GM21786 (cell line): Measurements from ENCODE around the gene CRYZ.
"Not testable (repeated sequence)": the region's sequence is repeated elsewhere in the genome, so short reads cannot be mapped to it uniquely, and the experiment has no call there.

ENCODE experiments used
- ATAC-seq: cut with Tn5 transposase; IDR thresholded peaks from one replicate; pipeline ENCODE4 v1.9.1; 2021; ENCODE audit not compliant: unreplicated experiment

CRYZ gene, protein sequence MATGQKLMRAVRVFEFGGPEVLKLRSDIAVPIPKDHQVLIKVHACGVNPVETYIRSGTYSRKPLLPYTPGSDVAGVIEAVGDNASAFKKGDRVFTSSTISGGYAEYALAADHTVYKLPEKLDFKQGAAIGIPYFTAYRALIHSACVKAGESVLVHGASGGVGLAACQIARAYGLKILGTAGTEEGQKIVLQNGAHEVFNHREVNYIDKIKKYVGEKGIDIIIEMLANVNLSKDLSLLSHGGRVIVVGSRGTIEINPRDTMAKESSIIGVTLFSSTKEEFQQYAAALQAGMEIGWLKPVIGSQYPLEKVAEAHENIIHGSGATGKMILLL

DNA sequence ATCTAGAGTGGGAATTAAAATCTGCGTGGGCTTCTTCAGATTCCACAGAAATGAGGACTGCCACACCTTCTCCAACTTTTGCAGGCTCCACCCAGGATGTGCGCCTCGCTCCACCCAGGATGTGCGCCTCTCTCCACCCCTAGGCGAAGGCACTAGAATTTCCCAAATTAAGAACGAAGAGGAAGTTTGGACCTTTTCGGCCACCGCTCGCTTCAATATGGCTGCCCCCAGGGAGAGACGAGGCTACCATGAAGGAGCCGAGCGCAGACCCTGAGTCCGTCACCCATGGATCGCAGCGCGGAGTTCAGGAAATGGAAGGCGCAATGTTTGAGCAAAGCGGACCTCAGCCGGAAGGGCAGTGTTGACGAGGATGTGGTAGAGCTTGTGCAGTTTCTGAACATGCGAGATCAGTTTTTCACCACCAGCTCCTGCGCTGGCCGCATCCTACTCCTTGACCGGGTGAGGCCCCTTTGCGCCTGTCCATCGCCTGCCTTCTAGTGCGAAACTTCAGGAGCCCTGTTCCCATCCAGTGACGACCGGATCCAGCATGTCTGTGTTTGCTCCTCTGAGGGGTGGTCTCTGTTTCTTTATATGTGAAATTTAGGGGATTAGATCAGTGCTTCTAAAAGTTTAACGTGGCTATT is at the start of gene CRYZ, which contains the start of gene TYW3:
TSS of gene CRYZ (minus strand) at position 91 of the 644 bp plus-strand sequence. CDS start 8,229 bp downstream, outside the sequence.
TSS of gene TYW3 (plus strand) at position 193 of the 644 bp plus-strand sequence. CDS start at position 286, 93 bp downstream.
- peak; percentile 60 for ATAC-seq

DNA sequence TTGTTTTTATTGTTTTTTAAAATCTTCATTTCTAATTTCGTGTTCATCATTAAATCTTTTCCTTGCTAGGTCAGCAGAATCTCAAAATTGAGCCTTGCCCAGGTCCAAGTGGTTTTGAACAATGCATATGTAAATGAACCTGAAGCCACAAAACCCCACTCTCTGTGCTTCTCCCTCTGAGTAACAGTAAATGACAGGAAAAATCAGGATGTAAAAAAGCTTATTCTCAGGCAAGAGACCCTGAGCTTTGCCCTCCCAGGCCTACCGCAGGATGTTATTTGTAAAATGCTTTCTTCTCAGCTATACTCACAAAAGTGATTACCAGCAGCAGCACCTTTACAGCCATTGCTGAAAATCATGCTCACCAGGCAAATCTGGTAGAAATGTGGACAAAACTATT is 47.7 kb upstream of the CRYZ start:
- no peak for ATAC-seq

DNA sequence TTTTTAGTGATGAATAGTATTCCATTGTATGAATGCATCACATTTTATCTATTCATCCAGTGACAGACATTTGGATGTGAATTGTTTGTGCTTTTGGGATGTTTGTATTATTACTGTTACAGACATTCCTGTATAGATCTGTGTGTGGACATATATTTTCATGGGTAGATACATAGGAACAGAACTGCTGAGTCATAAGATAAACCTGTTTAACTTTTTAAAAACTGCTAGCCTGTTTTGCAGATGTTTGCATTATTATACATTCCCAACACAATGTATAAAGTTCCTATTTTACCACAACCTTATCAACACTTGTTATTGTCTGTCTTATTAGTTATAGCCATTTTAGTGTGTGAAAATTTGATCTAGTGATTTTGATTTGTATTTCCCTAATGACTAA is 46.9 kb upstream of the CRYZ start:
- ATAC-seq: no peak

DNA sequence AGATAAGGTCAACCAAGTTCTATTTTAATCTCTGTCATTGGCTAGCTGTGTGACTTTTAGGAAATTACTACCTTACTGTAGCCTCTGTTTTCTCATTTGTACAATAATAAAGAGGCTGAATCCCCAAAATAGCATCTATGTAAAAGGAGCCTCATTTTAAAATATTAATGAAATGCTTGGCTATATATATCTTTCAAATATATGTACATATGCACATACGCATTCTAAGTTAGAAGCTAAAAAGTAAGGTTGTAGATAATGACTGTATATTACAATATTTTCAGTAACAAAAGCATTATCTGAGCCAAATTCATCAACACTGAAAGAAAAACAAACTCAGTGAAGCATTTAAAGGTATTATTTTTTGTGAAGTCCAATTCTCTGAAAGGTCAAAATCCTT is 44.7 kb upstream of the CRYZ start:
- ATAC-seq: no peak

DNA sequence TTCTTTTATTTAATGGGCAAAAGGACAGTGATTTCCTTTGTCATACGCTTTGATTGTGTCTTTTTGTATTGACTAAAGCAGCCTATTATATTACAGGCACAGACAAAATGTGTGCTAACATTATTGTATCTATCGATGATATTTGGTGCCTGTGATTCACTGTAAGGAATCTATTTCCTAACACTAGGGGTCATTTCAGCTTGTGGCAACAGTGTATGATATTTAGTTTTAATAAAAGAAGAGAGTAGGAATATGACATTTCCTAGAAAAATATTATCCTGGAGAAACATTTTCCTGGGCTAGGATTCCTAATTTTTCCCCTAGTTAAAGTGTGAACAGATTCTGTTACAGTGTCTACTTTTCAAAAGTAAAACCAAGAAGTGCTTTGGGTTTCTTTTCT is 42.9 kb upstream of the CRYZ start:
- no peak for ATAC-seq

DNA sequence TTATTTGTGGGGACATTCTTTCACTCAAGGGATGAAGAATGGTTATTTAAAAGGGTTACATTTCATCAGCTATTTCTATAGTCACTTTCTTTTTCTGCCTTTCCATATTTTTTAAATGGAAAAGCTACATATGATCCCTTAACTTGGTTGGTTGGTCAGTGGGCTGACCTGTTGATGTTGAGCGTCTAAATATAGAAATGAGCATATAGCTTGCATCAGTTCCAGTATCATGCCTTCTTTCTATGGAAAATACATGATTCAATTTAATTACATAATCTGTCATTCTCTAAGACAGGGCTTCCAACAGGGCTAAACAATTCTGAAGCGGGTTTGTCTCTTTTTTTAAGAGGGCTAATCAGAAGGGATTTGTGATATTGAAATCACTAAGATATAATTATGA is 40.7 kb upstream of the CRYZ start:
- ATAC-seq: no peak

DNA sequence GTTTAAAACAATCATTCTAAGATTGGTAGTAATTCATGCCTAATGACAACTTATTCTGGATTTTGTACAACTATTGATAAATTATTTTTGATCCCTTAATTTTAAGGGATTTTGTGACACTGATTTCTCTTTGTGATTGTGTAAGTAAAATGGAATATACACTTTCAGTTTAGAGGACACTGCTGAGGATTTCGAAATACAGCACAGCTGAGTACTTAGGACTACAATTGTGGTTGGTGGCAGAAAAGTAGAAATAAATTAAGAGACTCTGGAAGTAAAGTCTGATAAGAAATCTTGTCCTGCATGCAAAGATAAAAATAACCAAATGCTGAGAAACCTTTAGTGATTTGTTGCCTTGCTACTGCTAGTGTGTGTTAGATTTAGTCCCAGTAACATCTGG is 40.1 kb upstream of the CRYZ start:
- ATAC-seq: no peak

DNA sequence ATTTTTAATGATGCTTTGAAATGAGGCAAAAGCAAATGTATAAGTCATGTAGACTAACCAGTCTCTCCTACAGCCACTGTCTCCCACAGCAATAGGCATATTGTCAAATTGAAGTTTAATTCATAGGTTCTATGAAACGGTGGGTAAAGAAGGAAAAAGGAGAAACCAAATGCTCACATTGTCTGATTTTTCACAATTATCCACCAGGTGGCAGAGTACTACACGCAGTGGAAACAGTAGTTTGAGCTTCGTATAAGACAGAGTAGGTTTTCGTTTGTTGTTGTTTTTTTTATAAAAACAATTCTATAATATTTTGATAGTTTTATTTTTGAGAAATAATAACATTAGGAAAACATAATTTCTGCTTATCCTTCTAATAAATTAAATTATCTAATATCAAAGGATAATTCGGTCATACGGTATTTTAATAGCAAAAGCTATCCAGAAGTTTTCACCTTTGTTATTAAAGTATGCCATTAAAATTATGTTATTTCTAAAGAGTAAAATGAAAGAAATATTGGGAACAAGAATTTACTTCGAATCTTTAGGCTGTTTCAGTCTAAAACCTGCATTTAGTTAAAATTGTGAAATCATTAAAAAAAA is 39.2 kb upstream of the CRYZ start:
- ATAC-seq: peak; percentile 76

DNA sequence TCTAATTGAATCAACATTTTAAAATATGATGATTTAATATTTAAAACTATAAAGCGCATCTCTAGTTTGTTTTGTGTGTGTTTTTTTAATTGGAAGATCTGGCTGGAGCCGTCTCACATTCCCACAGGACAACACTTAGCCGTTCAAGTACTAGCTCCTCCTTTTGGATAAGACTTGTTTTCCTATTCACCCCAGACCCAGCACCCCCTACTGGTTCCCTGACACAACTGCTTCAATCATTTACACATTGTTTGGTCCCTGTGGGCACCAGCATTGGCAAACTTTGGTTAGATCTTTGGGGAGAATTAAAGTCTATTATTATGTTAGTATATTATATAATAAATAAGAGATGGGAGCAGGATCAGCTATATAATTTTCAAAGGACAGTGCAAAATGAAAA is 34.6 kb upstream of the CRYZ start:
- ATAC-seq: peak; percentile 39

DNA sequence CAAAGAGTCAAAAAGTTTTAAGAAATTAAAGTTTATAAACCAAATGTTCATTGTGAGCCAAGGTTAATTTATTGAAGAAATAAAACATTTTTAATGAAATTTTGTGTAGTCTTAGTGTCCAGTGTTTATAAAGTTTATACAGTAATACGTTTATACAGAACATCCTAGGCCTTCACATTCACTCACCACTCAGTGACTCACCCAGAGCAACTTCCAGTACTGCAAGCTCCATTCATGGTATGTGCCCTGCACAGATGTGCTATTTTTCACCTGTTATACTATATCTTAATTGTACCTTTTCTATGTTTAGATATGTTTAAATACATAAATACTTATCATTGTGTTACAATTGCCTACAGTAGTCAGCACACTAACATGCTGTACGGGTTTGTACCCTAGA is 33.7 kb upstream of the CRYZ start:
- ATAC-seq: no peak

DNA sequence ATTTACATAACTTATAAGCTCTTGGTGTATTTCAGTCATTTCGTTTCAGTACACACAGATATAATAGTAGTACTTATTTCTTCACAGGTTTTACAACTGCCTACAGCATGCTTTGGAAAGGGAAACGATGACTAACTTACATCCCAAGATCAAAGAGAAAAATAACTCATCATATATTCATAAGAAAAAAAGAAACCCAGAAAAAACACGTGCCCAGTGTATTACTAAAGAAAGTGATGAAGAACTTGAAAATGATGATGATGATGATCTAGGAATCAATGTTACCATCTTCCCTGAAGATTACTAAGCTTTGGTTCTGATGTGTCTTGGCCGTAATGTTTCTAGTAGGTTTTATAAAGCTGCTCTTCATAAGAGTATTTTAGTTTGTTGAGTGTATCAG is 31.0 kb upstream of the CRYZ start:
- no peak for ATAC-seq

DNA sequence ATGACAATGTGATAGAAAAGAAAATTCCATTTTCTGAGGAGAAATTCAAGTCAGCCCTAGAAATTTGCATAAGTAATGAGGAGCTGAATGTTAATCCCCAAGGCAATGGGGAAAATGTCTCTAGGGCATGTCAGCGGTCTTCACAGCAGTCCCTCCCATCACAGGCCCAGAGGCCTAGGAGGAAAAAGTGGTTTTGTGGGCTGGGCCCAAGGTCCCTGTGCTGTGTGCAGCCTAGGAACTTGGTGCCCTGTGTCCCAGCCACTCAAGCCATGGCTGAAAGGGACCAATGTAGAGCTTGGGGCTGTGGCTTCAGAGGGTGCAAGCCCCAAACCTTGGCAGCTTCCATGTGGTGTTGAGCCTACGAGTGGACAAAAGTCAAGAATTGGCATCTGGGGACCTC is 23.8 kb upstream of the CRYZ start:
- ATAC-seq: not testable (repeated sequence)

DNA sequence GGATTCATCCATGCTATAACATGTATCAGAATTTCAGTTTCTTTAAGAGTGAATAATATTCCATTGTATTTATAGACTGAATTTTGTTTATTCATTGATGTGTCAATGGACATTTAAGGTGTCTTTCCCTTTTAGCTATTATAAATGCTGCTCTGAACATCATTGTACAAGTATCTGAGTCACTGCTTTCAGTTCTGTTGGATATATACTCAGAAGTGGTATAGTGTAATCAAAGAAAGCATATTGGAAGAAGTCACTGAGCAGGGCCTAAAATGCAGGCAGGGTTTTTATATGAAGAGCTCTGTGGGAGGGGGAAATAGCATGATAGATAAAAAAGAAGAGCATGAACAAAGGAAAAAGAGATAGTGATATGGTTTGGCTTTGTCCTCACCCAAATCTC is 22.6 kb upstream of the CRYZ start:
- no peak for ATAC-seq

DNA sequence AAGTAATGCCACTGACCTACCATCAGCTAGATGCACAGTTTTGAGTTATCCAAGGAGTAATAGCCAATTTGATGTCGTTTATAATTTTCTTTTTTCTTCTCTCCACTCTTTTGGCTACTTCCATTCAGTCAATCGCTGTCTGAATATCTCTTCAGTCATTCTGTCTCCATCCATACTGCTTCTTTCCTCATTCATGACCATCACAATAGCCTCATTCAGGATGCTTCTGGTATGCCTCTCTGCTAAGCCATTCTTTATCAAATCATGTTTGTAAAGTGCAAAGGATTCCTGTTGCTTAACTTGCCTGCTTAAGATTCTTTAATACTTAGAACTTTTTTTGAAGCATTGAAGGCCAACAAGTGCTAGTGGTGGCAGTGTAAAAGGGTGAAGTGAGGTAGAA is 20.3 kb upstream of the CRYZ start:
- no peak for ATAC-seq

DNA sequence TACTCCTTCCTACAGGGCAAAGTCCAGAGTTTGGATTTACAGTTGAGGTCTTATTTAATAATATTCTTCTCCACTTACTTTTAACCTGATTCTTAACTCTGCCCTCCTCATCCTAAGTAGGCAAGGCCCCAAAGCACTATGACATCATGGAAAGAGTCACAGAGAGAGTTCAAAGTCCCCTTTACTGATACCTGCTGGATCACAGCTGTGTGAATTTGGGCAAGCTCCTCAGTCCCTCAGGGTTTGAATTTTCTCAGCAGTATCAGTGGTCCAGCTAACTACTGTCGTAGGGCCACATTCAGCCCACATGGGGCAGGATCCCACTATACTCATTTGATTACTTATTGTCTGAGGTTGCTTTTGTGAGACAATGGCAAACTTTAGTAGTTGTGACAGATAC is 16.1 kb upstream of the CRYZ start:
- peak; percentile 98 for ATAC-seq

DNA sequence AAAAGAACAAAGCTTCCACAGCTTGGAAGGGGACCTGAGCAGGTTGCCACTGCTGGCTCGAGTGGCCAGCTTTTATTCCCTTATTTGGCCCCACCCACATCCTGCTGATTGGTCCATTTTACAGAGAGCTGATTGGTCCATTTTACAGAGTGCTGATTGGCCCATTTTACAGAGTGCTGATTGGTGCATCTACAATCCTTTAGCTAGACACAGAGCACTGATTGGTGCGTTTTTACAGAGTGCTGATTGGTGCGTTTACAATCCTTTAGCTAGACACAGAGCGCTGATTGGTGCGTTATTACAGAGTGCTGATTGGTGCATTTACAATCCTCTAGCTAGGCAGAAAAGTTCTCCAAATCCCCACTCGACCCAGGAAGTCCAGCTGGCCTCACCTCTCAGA is 12.4 kb upstream of the CRYZ start:
- ATAC-seq: not testable (repeated sequence)

DNA sequence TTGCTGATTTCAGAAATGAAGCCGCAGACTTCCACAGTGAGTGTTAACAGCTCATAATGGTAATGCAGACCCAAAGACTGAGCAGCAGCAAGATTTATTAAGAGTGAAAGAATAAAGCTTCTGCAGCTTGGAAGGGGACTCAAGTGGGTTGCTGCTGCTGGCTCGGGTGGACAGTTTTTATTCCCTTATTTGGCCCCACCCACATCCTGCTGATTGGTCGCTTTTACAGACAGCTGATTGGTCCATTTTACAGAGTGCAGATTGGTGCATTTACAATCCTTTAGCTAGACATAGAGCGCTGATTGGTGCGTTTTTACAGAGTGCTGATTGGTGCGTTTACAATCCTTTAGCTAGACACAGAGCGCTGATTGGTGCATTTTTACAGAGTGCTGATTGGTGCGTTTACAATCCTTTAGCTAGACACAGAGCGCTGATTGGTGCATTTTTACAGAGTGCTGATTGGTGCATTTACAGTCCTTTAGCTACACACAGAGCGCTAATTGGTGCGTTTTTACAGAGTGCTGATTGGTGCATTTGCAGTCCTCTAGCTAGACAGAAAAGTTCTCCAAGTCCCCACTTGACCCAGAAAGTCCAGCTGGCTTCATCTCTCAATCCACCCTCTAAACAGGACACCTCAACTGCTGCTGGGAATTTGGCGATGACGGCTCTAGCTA is 7.6 kb upstream of the CRYZ start:
- not testable (repeated sequence) for ATAC-seq

DNA sequence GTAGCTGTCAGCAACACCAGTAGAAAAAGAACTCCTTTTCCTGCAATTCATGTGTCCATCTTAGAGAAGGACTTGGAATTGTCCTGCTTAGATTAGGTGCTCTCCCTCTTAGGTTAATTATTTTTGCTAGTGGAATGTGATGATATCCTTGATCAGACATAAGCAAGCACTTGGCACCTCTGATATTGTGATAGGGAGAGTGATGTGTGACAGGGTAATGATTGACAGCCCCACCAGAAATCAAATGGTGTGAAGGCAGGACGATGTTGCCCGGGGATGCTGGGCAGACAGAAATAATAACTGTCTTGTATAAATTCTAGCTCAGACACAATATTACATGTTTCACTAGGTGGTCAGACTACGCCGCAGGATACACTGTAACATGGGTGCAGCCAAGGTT is 4.5 kb upstream of the CRYZ start:
- no peak for ATAC-seq

DNA sequence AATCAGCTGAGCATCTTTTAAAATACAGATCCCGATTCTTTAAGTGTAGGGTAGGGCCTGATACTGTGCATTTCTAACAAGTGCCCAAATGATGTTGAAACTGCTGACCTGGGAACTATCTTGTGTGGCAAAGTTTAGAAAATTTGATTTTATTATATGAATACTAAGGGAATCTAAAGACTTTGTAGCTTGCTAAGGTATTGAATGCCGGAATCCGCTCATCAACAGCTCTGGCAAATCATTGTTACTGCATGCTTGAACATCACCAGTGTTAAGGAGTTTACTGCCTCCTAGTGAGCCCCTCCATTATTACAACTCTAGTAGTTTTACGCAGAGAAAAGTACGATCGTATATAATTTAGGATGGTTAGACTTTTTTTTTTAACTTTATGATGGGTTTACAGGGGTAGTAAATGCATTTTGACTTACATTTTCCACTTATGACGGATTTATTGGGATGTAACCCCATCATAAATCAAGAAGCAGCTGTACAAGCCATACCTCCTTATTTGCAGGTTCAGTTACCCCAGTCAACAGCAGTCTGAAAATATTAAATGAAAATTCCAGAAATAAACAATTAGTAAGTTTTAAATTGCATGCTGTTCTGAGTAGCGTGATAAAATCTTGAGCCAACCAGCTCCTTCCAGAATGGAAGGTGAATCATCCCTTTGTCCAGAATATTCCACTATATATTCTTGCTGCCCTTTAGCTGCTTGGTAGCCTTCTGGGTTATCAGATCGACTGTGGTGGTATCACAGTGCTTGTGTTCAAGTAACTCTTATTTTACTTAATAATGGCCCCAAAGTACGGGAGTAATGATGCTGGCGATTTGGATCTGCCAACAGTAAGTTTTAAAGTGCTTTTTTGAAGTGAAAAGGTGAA is 994 bp upstream of the CRYZ start:
- peak; percentile 42 for ATAC-seq

DNA sequence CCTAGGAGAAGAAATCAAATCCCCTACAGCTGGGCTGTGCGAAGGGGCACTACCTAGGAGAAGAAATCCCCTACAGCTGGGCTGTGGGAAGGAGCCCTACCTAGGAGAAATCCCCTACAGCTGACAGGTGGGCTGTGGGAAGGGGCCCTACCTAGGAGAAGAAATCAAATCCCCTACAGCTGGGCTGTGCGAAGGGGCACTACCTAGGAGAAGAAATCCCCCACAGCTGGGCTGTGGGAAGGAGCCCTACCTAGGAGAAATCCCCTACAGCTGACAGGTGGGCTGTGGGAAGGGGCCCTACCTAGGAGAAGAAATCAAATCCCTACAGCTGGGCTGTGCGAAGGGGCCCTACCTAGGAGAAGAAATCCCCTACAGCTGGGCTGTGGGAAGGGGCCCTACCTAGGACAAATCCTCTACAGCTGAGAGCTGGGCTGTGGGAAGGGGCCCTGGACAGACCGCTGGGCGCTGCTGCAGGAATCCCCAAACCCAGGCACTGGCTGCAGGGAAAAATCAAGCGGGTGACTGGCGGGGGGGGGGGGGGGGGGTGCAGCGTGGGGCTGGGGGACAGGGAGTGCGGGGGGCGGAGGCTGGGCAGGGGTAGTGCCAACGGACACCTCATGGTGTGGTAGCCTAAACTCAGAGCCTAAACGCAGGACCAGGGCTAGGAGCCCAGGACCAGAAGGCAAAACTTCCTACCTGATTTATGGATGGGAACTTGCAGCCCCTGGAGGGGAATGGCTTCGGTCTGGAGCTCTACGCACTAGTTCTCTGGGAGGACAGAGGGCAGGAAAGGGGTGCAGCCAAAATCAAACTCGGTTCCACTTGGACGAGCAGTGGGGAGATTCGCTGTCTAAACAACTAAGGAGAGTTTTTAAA is 541 bp downstream of the CRYZ start:
- peak; percentile 19 for ATAC-seq
